Measurements from ENCODE around the gene RBM33. TPM values are rescaled to one million over a fixed set of nuclear protein-coding genes. Genes with fewer than 3 reads are reported as not detected.

Gene RBM33
- total and polyA plus RNA-seq, 2 of the 13 experiments (the other 11 are each of a cell fraction or from before 2014, with no cell fraction given), result 12.4 to 28.9 TPM

- TF ChIP-seq FUBP1 (CRISPR knock-in tag; IDR thresholded peaks at IDR 0.05; ENCODE audit: borderline replicate concordance) (no peak), ZMAT3 (CRISPR knock-in tag; conservative IDR thresholded peaks at IDR 0.05) (no peak; the same call in 1 of the 2 replicates), ZBED4 (CRISPR knock-in tag; IDR thresholded peaks at IDR 0.05; ENCODE audit: borderline replicate concordance) (no peak), ATF3 (CRISPR knock-in tag; IDR thresholded peaks at IDR 0.05) (no peak; the same call in 1 of the 2 replicates), ZNF546 (CRISPR knock-in tag; conservative IDR thresholded peaks at IDR 0.05) (0 out of 2 replicates have a peak, but pooled peaks have one; percentile 24), TIGD3 (CRISPR knock-in tag; IDR thresholded peaks at IDR 0.05; ENCODE audit: borderline replicate concordance) (no peak; the same call in 1 of the 2 replicates), SP5 (CRISPR knock-in tag; IDR thresholded peaks at IDR 0.05; ENCODE audit: borderline replicate concordance, low read depth) (no peak), NFAT5 (CRISPR knock-in tag; IDR thresholded peaks at IDR 0.05) (peak; percentile 42; the same call in 1 of the 2 replicates), YEATS2 (CRISPR knock-in tag; IDR thresholded peaks at IDR 0.05; ENCODE audit: borderline replicate concordance) (peak; percentile 61; the same call in 1 of the 2 replicates), ZNF263 (CRISPR knock-in tag; IDR thresholded peaks at IDR 0.05) (peak; percentile 27; the same call in 1 of the 2 replicates), GFI1 (CRISPR knock-in tag; IDR thresholded peaks at IDR 0.05; ENCODE audit: borderline replicate concordance) (peak; percentile 67), ZNF350 (CRISPR knock-in tag; IDR thresholded peaks at IDR 0.05; ENCODE audit: borderline replicate concordance, low read depth) (peak; percentile 89; the same call in 1 of the 2 replicates)
Observed at GRCh38 chr7:155618708-155619633, 25.5 kb upstream of the RBM33 start (continued).
